ENCODE results near the gene RANBP17.

DNA sequence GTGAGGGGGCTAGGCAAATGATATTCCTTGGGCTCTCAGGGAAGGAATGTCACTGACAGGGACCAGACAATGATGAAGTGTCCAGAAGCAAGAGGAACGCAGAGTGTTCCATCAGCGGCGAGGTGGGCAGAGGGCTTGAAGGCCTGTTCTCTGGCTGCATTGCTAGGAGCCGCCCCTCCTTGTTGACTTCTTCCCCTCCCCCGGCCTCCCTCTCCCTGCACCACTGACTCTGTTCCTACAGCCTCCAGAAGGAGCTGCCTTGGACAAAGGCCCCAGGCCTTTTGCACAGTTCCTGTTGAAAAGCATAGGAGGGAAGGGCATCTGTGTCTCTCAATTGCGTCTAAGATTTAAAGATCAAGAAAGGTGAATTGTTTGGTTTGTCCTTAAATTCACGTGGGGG, 459.6 kb downstream of the RANBP17 start:
- TF ChIP-seq, protein P1, sequence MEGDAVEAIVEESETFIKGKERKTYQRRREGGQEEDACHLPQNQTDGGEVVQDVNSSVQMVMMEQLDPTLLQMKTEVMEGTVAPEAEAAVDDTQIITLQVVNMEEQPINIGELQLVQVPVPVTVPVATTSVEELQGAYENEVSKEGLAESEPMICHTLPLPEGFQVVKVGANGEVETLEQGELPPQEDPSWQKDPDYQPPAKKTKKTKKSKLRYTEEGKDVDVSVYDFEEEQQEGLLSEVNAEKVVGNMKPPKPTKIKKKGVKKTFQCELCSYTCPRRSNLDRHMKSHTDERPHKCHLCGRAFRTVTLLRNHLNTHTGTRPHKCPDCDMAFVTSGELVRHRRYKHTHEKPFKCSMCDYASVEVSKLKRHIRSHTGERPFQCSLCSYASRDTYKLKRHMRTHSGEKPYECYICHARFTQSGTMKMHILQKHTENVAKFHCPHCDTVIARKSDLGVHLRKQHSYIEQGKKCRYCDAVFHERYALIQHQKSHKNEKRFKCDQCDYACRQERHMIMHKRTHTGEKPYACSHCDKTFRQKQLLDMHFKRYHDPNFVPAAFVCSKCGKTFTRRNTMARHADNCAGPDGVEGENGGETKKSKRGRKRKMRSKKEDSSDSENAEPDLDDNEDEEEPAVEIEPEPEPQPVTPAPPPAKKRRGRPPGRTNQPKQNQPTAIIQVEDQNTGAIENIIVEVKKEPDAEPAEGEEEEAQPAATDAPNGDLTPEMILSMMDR (IDR thresholded peaks at IDR 0.05; ENCODE audit: low read length), result no peak
- TF ChIP-seq EZH2 (optimal IDR thresholded peaks at IDR 0.05; ENCODE audit: low read depth, low read length), result no peak
- TF ChIP-seq EZH2phosphoT487 (IDR thresholded peaks at IDR 0.05; ENCODE audit: low read length), result no peak

Measured in MM.1S (cell line).